Adrenal gland (tissue), 12 donors: ENCODE data around the gene MC1R. TPM values are rescaled to one million over a fixed set of nuclear protein-coding genes. Genes with fewer than 3 reads are reported as not detected.

Source experiments
- DNase-seq, 7 donors: peaks; one replicate each; pipeline ENCODE4 v3.0.0-alpha.2; 2019 to 2020
- H3K27ac ChIP-seq, 5 donors: fragments of 200-600 bp; sonication (generic) in 4 of 5; 1 replicate in 3 of 5; 2 replicates in 2 of 5; pipeline versions ENCODE4 v1.5.1 to v1.8.0; 2016 to 2020; ENCODE audit warnings: mild to moderate bottlenecking in 1 of 5
- H3K27me3 ChIP-seq: fragments of 200-600 bp; 2 replicates; pipeline ENCODE4 v1.8.0; 2021
- H3K36me3 ChIP-seq, 2 donors: fragments of 200-600 bp; replicated peaks in 1 of 2; 1 replicate in 1 of 2; 2 replicates in 1 of 2; pipeline versions ENCODE4 v1.5.1 to v1.8.0; 2018 to 2022
- H3K4me1 ChIP-seq, 2 donors: fragments of 200-600 bp; replicated peaks in 1 of 2; 1 replicate in 1 of 2; 2 replicates in 1 of 2; pipeline versions ENCODE4 v1.5.1 to v1.8.0; 2018 to 2021
- H3K4me3 ChIP-seq, 4 donors: fragments of 200-600 bp; sonication (generic) in 3 of 4; one replicate each; pipeline ENCODE4 v1.5.1; 2016 to 2018
- H3K9me3 ChIP-seq, 3 donors: fragments of 200-600 bp; sonication (generic) in 1 of 3; replicated peaks in 1 of 3; 1 replicate in 2 of 3; 2 replicates in 1 of 3; pipeline versions ENCODE4 v1.5.1 to v1.8.0; 2016 to 2021
- POLR2A ChIP-seq, 2 donors: fragments of 450-650 bp; IDR thresholded peaks; one replicate each; pipeline ENCODE4 v1.6.1; 2017; ENCODE audit warnings: antibody characterized with exemption in 2 of 2, mild to moderate bottlenecking in 2 of 2, moderate library complexity in 1 of 2
- WGBS, 4 donors: extraction: QIAGEN DNeasy Blood & Tissue Kit in 2 of 4; methylation state at CpG; one replicate each; pipeline versions ENCODE4 v1.1.5 to v1.1.7; 2013 to 2017; 5-methylcytosine and 5-hydroxymethylcytosine counted together
- intact Hi-C, 2 donors: fragments of 100-400 bp; cut with DNase I; formaldehyde crosslinking; loops; one replicate each; pipeline versions ENCODE4 v1.14.1 to v1.15.0; 2022 to 2023
- polyA plus RNA-seq, 3 donors: library from polyadenylated mRNA; stranded (reverse); fragments of 200-250 nt in 2 of 3; fragments of 350-450 nt in 1 of 3; fragmentation: Illumina TruSeq in 1 of 3; extraction: RNeasy Lipid Tissue Mini Kit (QIAGEN cat#74804) in 1 of 3; gene quantifications; one replicate each; pipeline ENCODE4 v1.2.3, GENCODE V29; 2013 to 2014
- total RNA-seq, 9 donors: library from RNA; depleted of rRNA in 4 of 9; stranded (reverse); fragments of >200 nt in 4 of 9; fragments of 120-200 nt in 1 of 9; fragmentation: NEBNext Ultra II Directional in 1 of 9; extraction: Animal tissue kit (Norgen Biotek cat#: 25700) in 1 of 9; gene quantifications; one replicate each; pipeline versions ENCODE4 v1.1.0 to v1.2.4, GENCODE V29; 2013 to 2023
- TF ChIP-seq, protein P1 (sequence below), 6 experiments: fragments of 450-650 bp in 4 of 6; fragments of 200-600 bp in 2 of 6; sonication (generic) in 1 of 6; IDR thresholded peaks; 1 replicate in 5 of 6; 2 replicates in 1 of 6; pipeline versions ENCODE4 v1.5.1 to v1.8.0; 2016 to 2021; ENCODE audit warnings: antibody characterized with exemption in 6 of 6, mild to moderate bottlenecking in 2 of 6, moderate library complexity in 1 of 6
- donor health status: healthy with polysubstance abuse.
- donor health status: Bipolar disorder and iron deficiency.
- donor health status: DM: yes; HTN: yes; CAD: no.
- donor health status: DM: no; HTN: no; CAD: no.
- donor health status: DM: no; HTN: no; CAD: no.
- donor health status: DM: yes; HTN: yes; CAD: no.

The MC1R gene
- total and polyA plus RNA-seq, 12 donors = 0.55 to 20.4 (median 6.2) TPM

GRCh38 chr16:89898201-89898967 lies 20.3 kb upstream of the MC1R start:
- Histone ChIP-seq H3K4me3 (no peak overlapping the region), H3K36me3 (peaks cover 0 to 83% of the 10 kb centered on the region in 2 donors), H3K27me3 (no peaks in the 10 kb centered on the region), H3K27ac (no peak overlapping the region), H3K9me3 (no peaks in the 10 kb centered on the region), H3K4me1 (peaks cover 0 to under 1% of the 10 kb centered on the region in 2 donors)
- intact Hi-C loops = no loop called here
- DNase-seq = no peak
- TF ChIP-seq, protein P1, sequence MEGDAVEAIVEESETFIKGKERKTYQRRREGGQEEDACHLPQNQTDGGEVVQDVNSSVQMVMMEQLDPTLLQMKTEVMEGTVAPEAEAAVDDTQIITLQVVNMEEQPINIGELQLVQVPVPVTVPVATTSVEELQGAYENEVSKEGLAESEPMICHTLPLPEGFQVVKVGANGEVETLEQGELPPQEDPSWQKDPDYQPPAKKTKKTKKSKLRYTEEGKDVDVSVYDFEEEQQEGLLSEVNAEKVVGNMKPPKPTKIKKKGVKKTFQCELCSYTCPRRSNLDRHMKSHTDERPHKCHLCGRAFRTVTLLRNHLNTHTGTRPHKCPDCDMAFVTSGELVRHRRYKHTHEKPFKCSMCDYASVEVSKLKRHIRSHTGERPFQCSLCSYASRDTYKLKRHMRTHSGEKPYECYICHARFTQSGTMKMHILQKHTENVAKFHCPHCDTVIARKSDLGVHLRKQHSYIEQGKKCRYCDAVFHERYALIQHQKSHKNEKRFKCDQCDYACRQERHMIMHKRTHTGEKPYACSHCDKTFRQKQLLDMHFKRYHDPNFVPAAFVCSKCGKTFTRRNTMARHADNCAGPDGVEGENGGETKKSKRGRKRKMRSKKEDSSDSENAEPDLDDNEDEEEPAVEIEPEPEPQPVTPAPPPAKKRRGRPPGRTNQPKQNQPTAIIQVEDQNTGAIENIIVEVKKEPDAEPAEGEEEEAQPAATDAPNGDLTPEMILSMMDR (IDR thresholded peaks at IDR 0.05) = no peak
- no peak for TF ChIP-seq POLR2A (IDR thresholded peaks at IDR 0.05)
- 89 to 96% (median 94%) methylated on average over 28 to 36 of the region's 36 CpGs for WGBS, 4 donors

- WGBS, 4 donors = 91 to 95% (median 94%) methylated on average over 18 to 20 of the region's 20 CpGs
- intact Hi-C loops = no loop called here
- Histone ChIP-seq H3K9me3 (no peaks in the 10 kb centered on the region), H3K4me1 (no peaks in the 10 kb centered on the region), H3K4me3 (no peak overlapping the region), H3K27ac (no peak overlapping the region), H3K36me3 (peaks cover 0 to 85% of the 10 kb centered on the region in 2 donors), H3K27me3 (no peaks in the 10 kb centered on the region)
- no peak for TF ChIP-seq POLR2A (IDR thresholded peaks at IDR 0.05)
- TF ChIP-seq, protein P1 (IDR thresholded peaks at IDR 0.05) = no peak
- DNase-seq = no peak
Observed at GRCh38 chr16:89899879-89900481, 18.7 kb upstream of the MC1R start.

GRCh38 chr16:89900885-89901284 lies 17.8 kb upstream of the MC1R start:
- WGBS, 4 donors = 91 to 98% (median 95%) methylated on average over 12 to 17 of the region's 17 CpGs
- intact Hi-C loops = no loop called here
- H3K36me3 ChIP-seq = peaks cover 0 to 85% of the 10 kb centered on the region in 2 donors

GRCh38 chr16:89902980-89903379 lies 15.7 kb upstream of the MC1R start:
- Histone ChIP-seq H3K27ac (no peak overlapping the region), H3K4me1 (no peaks in the 10 kb centered on the region), H3K4me3 (no peak overlapping the region), H3K9me3 (no peaks in the 10 kb centered on the region), H3K27me3 (no peaks in the 10 kb centered on the region), H3K36me3 (peaks cover 0 to 76% of the 10 kb centered on the region in 2 donors)
- no peak for TF ChIP-seq POLR2A (IDR thresholded peaks at IDR 0.05)
- TF ChIP-seq, protein P1 (IDR thresholded peaks at IDR 0.05) = no peak
- DNase-seq = no peak
- intact Hi-C loops = no loop called here
- WGBS, 4 donors = 85 to 95% (median 91%) methylated on average over 5 to 11 of the region's 11 CpGs; no CpG with 5 or more reads in 1 of the 4 donors

More at GRCh38 chr16:89900885-89901284, 17.8 kb upstream of the MC1R start:
- no peak overlapping the region for H3K4me3 ChIP-seq
- H3K27ac ChIP-seq = no peak overlapping the region
- no peak for DNase-seq
- no peaks in the 10 kb centered on the region for H3K27me3 ChIP-seq
- H3K4me1 ChIP-seq = no peaks in the 10 kb centered on the region
- no peaks in the 10 kb centered on the region for H3K9me3 ChIP-seq
- TF ChIP-seq, protein P1 (IDR thresholded peaks at IDR 0.05) = no peak
- TF ChIP-seq POLR2A (IDR thresholded peaks at IDR 0.05) = no peak
